ENCODE measurements around the gene EFTUD2. TPM values are rescaled to one million over a fixed set of nuclear protein-coding genes. Genes with fewer than 3 reads are reported as not detected.

Gene EFTUD2
- total RNA-seq, 2 donors from 2014 or later, result 56.0 to 88.0 TPM

DNA sequence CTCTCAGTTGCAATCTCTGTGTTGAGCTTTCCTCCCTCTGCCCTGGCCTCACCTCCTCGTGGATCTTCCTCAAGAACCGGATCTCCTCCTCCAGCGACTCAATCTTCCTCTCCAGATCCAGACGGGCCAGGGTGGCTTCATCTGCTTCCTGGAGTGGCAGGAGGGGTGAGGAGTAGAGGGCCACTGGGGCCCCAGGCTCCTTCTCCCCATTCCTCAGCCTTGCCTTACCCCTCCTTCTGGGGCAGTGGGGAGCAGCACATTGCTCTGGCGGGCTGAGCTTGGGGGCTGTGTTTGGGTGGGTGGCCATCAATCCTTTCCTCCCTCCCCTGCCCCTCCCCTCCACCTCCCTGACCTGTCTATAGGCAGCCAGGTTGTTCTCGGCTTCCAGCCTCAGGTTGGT lies 14.4 kb upstream of the EFTUD2 start:
- Histone ChIP-seq H3K27ac (no peak overlapping the region), H3K9me3 (no peaks in the 10 kb centered on the region), H3K4me3 (no peak overlapping the region), H3K27me3 (replicated peaks; ENCODE audit: insufficient read depth) (peaks cover 3% of the 10 kb centered on the region), H3K4me1 (replicated peaks) (peaks cover 3% of the 10 kb centered on the region), H3K36me3 (no peaks in the 10 kb centered on the region)
- intact Hi-C loops (cut with DNase I), result no loop called here
- TF ChIP-seq, protein P1, sequence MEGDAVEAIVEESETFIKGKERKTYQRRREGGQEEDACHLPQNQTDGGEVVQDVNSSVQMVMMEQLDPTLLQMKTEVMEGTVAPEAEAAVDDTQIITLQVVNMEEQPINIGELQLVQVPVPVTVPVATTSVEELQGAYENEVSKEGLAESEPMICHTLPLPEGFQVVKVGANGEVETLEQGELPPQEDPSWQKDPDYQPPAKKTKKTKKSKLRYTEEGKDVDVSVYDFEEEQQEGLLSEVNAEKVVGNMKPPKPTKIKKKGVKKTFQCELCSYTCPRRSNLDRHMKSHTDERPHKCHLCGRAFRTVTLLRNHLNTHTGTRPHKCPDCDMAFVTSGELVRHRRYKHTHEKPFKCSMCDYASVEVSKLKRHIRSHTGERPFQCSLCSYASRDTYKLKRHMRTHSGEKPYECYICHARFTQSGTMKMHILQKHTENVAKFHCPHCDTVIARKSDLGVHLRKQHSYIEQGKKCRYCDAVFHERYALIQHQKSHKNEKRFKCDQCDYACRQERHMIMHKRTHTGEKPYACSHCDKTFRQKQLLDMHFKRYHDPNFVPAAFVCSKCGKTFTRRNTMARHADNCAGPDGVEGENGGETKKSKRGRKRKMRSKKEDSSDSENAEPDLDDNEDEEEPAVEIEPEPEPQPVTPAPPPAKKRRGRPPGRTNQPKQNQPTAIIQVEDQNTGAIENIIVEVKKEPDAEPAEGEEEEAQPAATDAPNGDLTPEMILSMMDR (IDR thresholded peaks at IDR 0.05), result no peak
- TF ChIP-seq POLR2A (IDR thresholded peaks at IDR 0.05), result no peak
- TF ChIP-seq POLR2AphosphoS5 (IDR thresholded peaks at IDR 0.05), result no peak
- 63% methylated on average over 6 of the region's 6 CpGs for WGBS
- DNase-seq (ENCODE audit: low spot score), result no peak

DNA sequence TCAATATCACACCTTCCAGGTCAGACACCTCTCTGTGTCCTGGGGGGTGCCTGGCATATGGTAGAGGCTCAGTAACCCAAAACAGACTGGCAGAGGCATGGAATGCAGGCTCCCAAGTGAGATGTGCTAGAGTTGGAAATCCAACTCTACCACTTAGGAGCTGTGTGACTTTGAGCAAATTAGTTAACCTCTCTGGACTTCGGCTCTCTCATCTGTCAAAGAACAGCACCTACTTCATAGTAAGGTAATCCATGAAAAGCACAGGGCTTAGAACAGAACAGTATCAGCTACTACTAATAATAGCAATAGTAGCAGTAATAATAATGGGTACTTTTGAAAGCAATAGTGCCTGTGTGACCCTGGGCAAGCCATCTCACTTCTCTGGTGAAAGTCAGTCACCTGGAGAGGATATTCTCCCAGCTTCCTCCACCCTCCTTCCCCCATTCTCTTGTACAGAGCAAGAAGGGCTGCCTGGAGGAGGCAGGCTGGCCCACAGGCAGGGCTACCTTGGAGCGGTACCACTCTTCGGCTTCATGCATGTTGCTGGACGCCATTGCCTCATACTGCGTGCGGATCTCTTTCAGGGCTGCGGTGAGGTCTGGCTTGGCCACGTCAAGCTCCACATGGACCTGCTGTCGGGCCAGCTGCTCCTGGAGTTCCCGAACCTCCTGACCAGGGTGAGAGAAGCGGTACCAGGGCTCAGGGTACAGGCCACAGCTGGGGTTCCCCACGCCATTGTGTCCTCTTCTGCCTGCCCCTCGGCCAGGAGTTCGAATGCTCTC lies 13.7 kb upstream of the EFTUD2 start:
- Histone ChIP-seq H3K9me3 (no peaks in the 10 kb centered on the region), H3K4me3 (no peak overlapping the region), H3K27me3 (replicated peaks; ENCODE audit: insufficient read depth) (peaks cover 3% of the 10 kb centered on the region), H3K4me1 (replicated peaks) (peaks cover 3% of the 10 kb centered on the region), H3K36me3 (no peaks in the 10 kb centered on the region), H3K27ac (no peak overlapping the region)
- DNase-seq (ENCODE audit: low spot score), result no peak
- no peak for TF ChIP-seq POLR2AphosphoS5 (IDR thresholded peaks at IDR 0.05)
- TF ChIP-seq, protein P1 (IDR thresholded peaks at IDR 0.05), result no peak
- no peak for TF ChIP-seq POLR2A (IDR thresholded peaks at IDR 0.05)
- intact Hi-C loops (cut with DNase I), result no loop called here
- 89% methylated on average over 14 of the region's 14 CpGs for WGBS

DNA sequence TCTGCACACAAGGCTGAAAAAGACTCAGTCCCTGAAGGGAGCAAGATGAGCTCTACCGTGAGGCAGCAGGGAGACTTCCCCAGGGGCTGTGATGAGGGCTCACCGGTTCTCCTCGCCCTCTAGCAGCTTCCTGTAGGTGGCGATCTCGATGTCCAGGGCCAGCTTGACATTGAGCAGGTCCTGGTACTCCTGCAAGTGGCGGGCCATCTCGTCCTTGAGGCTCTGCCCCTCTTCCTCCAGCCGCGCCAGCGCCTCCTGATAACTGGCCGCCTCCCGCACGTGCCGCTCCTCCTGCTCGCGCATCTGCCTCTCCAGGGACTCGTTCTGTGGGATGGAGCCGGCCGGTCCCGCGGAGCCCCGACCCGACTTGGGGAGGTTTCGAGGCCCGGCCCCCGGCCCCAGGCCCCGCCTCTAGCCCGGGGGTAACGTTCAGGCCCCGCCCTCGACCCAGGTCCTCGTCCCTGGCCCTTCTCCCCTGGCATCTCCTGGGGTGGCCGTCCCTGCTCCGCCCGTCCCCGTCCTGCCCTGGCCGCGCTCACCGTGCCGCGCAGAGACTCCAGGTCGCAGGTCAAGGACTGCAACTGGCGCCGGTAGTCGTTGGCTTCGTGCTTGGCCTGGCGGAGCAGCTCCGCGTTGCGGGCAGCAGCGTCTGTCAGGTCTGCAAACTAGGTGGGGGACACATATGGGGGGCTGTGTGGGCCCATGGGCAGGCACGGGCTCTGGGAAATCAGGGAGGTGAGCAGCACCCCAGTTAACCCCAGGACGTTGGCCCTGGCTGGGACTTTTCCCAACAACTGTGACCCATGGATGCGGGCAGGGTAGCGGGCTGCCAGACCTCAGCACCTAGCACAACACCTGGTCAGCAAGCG lies 12.1 kb upstream of the EFTUD2 start:
- WGBS, result 26% methylated on average over 41 of the region's 56 CpGs
- no peak overlapping the region for H3K4me3 ChIP-seq
- H3K4me1 ChIP-seq (replicated peaks), result peaks cover 3% of the 10 kb centered on the region
- H3K27me3 ChIP-seq (replicated peaks; ENCODE audit: insufficient read depth), result peaks cover 3% of the 10 kb centered on the region
- H3K36me3 ChIP-seq, result no peaks in the 10 kb centered on the region
- intact Hi-C loops (cut with DNase I), result no loop called here
- peak; percentile 48 for DNase-seq (ENCODE audit: low spot score)
- no peaks in the 10 kb centered on the region for H3K9me3 ChIP-seq
- no peak for TF ChIP-seq POLR2AphosphoS5 (IDR thresholded peaks at IDR 0.05)
- TF ChIP-seq, protein P1 (IDR thresholded peaks at IDR 0.05), result peak in 2 of 4 experiments; percentile 41 to 53
- no peak for TF ChIP-seq POLR2A (IDR thresholded peaks at IDR 0.05)
- no peak overlapping the region for H3K27ac ChIP-seq

DNA sequence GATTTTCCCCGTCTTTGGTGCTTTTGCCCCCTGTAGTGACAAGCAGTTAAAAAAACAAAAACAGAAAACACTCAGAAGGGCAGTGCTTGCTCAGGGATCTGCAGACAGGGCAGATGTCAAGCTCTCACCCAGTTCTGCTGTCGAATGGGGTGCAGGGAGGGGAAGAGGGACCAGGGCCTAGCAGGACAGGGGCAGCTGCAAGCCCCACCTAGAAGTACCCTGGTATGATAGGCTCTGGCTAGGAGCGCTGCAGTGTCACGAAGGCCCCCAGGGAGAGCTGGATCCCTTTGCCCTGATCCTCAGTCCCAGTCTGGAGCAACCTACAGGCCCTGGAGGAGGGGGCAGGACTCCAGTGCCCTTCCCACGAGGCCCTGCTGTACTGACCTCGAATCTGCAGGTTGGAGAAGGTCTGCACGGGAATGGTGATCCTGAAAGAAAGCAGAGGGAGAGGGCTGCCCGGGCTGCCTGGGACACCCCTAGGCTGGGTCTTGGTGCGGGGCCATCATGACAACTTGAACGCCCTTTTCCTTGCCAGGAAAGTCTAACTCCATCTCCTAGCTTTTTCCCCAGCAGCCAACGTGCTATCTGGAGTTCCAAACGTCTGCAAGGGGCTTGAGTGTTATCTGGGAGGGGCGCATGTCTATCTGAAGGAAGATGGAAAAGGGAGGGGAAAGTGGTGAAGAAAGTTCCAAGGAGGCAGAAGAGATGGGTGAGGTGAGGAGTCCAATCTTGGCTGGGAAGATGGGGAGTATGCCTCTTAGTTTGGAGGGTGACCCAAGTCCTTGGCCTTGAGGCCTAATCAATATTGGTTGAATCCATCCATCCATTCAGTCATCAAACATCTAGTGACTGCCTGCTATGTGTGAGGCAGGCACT lies 11.2 kb upstream of the EFTUD2 start:
- DNase-seq (ENCODE audit: low spot score), result no peak
- H3K9me3 ChIP-seq, result no peaks in the 10 kb centered on the region
- intact Hi-C loops (cut with DNase I), result no loop called here
- peaks cover 3% of the 10 kb centered on the region for H3K4me1 ChIP-seq (replicated peaks)
- no peaks in the 10 kb centered on the region for H3K36me3 ChIP-seq
- H3K27ac ChIP-seq, result no peak overlapping the region
- no peak overlapping the region for H3K4me3 ChIP-seq
- 89% methylated on average over 13 of the region's 13 CpGs for WGBS
- TF ChIP-seq POLR2AphosphoS5 (IDR thresholded peaks at IDR 0.05) (no peak), POLR2A (IDR thresholded peaks at IDR 0.05) (no peak)
- TF ChIP-seq, protein P1 (IDR thresholded peaks at IDR 0.05), result no peak
- peaks cover 3% of the 10 kb centered on the region for H3K27me3 ChIP-seq (replicated peaks; ENCODE audit: insufficient read depth)
